Left kidney (tissue), 2 donors: ENCODE results near the gene TMEM229B. TPM values are rescaled to one million over a fixed set of nuclear protein-coding genes. Genes with fewer than 3 reads are reported as not detected.
"Not testable (repeated sequence)": the region's sequence is repeated elsewhere in the genome, so short reads cannot be mapped to it uniquely, and the experiment has no call there.

Experiments used
- DNase-seq: peaks from one replicate; pipeline ENCODE4 v3.0.0-alpha.2; 2013
- polyA plus RNA-seq: library from polyadenylated mRNA; unstranded; fragments of 120-200 nt; gene quantifications from one replicate; pipeline ENCODE4 v1.2.1, GENCODE V29; 2013; ENCODE audit not compliant: insufficient read length

The TMEM229B gene
- polyA plus RNA-seq, 1 donor = 2.6 TPM

DNA sequence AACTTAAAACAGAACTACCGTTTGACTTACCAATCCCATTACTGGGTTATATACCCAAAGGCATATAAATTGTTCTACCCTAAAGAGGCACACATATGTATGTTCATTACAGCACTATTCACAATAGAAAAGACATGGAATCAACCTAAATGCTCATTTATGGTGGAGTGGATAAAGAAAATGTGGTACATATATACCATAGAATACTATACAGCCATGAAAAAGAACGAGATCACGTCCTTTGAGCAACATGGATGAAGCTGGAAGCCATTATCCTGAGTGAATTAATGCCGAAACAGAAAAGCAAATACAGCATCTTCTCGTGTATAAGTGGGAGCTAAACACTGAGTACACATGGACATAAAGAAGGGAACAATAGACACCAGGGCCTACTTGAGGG is 31.8 kb downstream of the TMEM229B start:
- DNase-seq = no peak

DNA sequence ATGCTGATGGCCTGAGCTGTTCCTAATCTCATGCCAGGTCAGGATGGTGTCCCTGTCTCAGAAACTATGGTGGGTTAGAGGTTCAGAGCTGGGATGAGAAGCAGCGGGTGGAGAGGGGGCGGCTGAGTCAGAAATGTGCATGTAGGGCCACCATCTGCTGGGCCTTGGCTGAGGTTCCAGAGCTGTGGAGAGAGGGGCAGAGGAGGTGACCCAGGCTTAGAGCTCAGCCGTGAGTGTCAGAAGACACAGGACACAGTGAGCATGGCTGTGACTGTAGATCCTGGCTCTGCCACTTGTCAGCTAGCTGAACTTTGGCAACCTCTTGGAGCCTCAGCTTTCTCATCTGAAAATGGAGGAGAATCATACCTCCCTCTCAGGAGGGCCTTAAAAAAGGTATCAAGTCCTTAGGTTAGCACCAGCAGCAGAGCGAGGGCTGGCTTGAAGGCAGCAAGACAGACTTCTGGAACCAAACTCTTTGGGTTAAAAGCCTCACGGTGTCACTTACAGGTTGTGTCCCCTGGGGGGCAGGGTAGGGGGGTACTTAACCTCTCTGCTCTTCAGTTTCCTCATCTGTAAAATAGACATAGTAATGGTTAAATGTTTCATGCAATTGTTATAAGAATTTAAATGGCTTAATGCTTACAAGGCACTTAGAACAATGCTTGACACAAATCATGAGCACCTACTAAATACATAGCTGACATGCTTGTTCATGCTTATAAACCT is 34.8 kb downstream of the TMEM229B start:
- DNase-seq = no peak

- not testable (repeated sequence) for DNase-seq
Observed at GRCh38 chr14:67451667-67452066, 36.9 kb downstream of the TMEM229B start.

GRCh38 chr14:67449096-67449495 is 39.4 kb downstream of the TMEM229B start:
- DNase-seq = no peak

DNA sequence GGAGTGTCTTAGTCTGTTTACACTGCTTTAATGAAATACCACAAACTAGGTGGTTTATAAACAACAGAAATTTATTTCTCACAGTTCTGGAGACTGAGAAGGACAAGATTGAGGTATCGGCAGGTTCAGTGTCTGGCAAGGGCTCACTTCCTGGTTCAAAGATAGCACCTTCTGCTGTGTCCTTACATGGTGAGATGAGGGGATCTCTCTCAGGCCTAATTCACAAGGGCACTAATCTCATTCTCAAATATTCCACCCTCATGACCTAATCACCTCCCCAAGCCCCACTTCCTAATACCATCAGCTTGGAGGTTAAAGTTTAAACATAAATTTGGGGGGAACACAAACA is 41.5 kb downstream of the TMEM229B start:
- no peak for DNase-seq

- no peak for DNase-seq
Observed at GRCh38 chr14:67446371-67447032, 42.0 kb downstream of the TMEM229B start.

GRCh38 chr14:67444395-67444794 is 44.1 kb downstream of the TMEM229B start:
- no peak for DNase-seq

GRCh38 chr14:67442139-67442906 is 46.2 kb downstream of the TMEM229B start:
- DNase-seq = no peak

- no peak for DNase-seq
Observed at GRCh38 chr14:67441672-67442071, 46.8 kb downstream of the TMEM229B start.

GRCh38 chr14:67441256-67441655 is 47.3 kb downstream of the TMEM229B start:
- no peak for DNase-seq

GRCh38 chr14:67440513-67440912 is 48.0 kb downstream of the TMEM229B start:
- no peak for DNase-seq

- no peak for DNase-seq
Observed at GRCh38 chr14:67438969-67439368, 49.6 kb downstream of the TMEM229B start.

DNA sequence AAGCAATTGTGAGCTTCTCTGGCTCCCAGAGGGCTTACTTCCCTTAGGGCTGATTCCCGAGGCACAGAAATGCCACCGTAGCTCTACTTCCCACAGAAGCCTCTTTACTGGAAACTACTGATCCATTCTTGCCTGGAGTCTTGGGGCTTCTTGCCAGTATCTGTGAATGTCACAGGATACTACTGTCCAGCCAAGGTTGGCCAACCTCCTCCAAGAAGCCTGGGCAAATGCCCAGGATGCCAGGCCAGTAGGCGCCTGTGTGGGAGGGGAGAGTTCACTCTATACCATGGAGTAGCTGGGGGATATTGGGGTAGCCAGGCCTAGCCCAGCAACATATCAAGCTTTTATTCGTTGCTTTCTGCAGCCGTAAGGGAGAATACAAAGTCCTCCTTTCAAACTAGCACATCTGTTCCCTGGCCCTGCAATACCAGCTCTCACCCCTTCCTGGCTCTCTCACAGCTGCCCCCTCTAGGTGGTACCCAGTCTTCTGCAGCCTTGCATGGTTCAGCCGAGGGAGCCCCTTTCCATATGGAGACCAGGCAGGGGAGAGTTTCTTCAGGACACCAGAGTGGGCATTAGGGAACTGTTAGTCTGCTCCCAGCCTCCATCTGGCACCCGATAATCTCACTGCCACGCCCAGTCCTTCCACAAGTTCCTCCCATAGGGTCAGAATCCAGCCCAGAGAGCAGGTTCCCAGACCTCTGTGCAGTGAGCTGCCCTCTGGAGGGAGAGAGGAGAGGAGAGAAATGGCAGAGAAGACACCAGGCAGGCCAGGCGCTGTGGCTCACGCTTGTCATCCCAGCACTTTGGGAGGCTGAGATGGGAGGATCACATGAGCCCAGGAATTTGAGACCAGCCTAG is 52.3 kb downstream of the TMEM229B start:
- no peak for DNase-seq

GRCh38 chr14:67435603-67436002 is 52.9 kb downstream of the TMEM229B start:
- no peak for DNase-seq

GRCh38 chr14:67432050-67432564 is 56.4 kb downstream of the TMEM229B start:
- DNase-seq = no peak

GRCh38 chr14:67429510-67430205 is 58.9 kb downstream of the TMEM229B start:
- DNase-seq = no peak

DNA sequence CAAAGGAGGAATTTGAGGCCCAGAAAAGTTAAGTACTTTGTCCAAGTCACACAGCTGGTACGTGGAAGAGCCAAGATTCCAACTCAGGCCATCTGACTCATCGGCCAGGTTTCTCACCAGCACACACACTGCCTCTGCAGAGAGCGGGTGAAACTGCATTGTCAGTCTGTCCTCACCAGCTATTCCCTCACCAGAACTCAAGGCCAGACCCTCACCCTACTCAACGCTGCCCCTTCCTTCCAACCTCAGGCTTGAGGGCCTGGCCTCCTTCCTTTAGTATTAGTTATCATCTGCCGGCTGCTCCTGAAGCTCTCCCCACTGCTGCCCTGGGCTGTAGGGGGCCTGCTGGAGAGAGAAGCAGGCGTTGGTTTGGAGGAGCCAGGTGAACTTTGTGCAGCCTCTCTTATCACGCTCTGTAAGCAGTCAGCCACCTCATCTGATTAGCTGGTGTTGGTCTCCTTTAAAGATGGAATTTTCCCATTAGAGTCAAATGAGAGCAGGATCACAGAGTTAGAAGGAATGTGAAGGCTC is 60.0 kb downstream of the TMEM229B start:
- no peak for DNase-seq

DNA sequence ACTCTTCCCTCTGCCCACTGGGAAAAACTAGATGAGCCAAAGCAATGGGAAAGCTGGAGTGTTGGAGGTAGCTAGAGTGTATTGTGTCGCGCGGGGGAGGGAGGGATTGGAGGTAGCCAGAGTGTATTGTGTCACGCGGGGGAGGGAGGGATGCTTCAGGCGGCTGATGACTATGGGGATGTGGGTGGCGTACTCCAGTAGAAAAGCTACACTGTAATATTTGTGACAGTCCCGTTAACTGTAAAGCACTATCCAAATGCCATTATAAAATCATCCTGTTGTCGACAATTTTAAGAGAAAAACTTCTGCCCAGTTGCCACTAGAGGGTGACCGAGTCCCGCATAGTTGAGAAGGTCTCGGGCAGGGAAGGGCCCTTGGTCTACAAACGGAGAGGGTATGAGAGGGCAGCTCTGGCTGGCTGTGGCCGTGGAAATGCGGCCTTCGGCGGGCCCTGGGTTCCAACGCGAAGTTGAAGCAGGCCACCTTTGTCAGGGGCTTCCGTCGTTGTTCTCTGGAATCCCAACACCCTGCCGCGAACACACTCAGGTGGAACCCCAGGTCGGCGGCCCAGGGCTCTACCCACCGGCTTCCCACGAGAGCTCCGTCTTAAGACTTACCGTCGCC is 61.4 kb downstream of the TMEM229B start:
- peak; percentile 78 for DNase-seq

GRCh38 chr14:67426161-67426560 is 62.4 kb downstream of the TMEM229B start:
- no peak for DNase-seq

DNA sequence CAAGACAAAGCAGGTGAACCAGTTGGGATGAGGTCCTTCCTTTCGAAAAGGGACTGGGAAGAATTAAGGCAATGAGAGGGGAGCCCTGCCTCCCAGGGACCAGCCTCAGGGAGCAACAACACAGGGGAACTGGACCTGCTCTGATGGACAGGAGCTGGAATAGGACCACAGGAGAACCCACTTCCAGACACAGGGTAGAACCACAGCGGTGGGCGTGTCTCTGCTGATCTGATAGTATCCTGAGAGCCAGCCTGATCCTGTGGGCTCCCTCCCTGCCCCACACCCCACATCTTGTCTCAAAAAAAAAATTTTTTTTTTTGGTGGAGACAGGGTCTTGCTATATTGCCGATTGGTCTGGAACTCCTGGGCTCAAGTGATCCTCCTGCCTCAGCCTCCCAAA is 62.9 kb downstream of the TMEM229B start:
- no peak for DNase-seq

GRCh38 chr14:67424539-67424938 is 64.0 kb downstream of the TMEM229B start:
- no peak for DNase-seq
